ENCODE measurements around the gene TLDC2. TPM values are rescaled to one million over a fixed set of nuclear protein-coding genes. Genes with fewer than 3 reads are reported as not detected.
"Not testable (repeated sequence)": the region's sequence is repeated elsewhere in the genome, so short reads cannot be mapped to it uniquely, and the experiment has no call there.

Gene TLDC2
- total RNA-seq, 1 donor from 2014 or later, result under 0.01 TPM

DNA sequence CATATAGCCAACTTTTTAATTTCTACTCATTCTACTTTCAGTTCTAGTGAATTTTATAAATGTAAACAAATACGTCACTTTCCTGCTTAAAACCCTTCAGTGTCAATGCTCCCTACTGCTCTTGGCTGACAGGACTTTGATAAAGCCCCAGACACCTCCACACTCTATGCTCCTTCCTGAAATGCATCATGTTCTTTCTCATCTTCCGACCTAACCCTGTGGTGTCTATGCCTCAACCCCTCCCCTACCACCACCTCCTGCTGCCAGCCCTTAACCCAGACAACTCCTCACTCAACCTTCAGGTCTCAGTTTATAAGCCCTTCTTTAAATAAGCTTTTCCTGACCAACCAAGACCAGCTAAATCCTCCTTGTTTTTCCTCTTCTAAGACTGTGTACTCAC lies 19.1 kb downstream of the TLDC2 start:
- Histone ChIP-seq H3K27me3 (ENCODE audit: control insufficient read depth in 3 of 3, insufficient read depth in 3 of 3, low read length in 3 of 3) (no peaks in the 10 kb centered on the region), H3K36me3 (ENCODE audit: control insufficient read depth in 3 of 3, insufficient read depth in 3 of 3, low read length in 3 of 3) (peaks cover 36 to 52% (median 48%) of the 10 kb centered on the region in 3 donors), H3K4me1 (ENCODE audit: control insufficient read depth in 3 of 3, insufficient read depth in 3 of 3, low read length in 3 of 3) (no peaks in the 10 kb centered on the region), H3K4me3 (ENCODE audit: low read length in 3 of 3) (no peak overlapping the region), H3K27ac (ENCODE audit: low read depth, low read length) (no peak overlapping the region), H3K9me3 (ENCODE audit: control insufficient read depth in 3 of 3, low read length in 3 of 3) (no peaks in the 10 kb centered on the region), H3K9ac (ENCODE audit: low read depth in 1 of 3, low read length in 3 of 3) (no peak overlapping the region)

DNA sequence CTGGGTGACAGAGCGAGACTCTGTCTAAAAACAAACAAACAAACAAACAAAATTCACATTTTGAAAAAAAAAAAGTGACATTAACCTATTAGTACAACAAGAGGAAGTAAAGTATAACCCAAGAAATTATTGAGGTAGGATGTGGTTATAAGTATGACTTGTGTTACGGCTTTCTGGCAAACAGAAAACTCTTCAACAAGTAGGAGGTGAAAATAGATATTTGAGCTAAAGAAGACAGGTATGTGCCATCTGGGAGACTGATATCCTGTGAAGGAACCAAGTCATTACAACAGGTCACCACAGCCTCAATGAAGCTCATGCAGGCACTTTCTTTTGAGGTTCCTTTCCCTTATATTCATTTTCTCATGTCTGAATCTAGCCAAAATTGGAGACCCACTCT lies 28.8 kb downstream of the TLDC2 start:
- H3K9ac ChIP-seq (ENCODE audit: low read depth in 1 of 3, low read length in 3 of 3), result no peak overlapping the region
- no peaks in the 10 kb centered on the region for H3K9me3 ChIP-seq (ENCODE audit: control insufficient read depth in 3 of 3, low read length in 3 of 3)
- H3K27me3 ChIP-seq (ENCODE audit: control insufficient read depth in 3 of 3, insufficient read depth in 3 of 3, low read length in 3 of 3), result no peaks in the 10 kb centered on the region
- no peaks in the 10 kb centered on the region for H3K4me1 ChIP-seq (ENCODE audit: control insufficient read depth in 3 of 3, insufficient read depth in 3 of 3, low read length in 3 of 3)
- H3K36me3 ChIP-seq (ENCODE audit: control insufficient read depth in 3 of 3, insufficient read depth in 3 of 3, low read length in 3 of 3), result peaks cover 10 to 34% (median 15%) of the 10 kb centered on the region in 3 donors
- no peak overlapping the region for H3K4me3 ChIP-seq (ENCODE audit: low read length in 3 of 3)
- no peak overlapping the region for H3K27ac ChIP-seq (ENCODE audit: low read depth, low read length)

DNA sequence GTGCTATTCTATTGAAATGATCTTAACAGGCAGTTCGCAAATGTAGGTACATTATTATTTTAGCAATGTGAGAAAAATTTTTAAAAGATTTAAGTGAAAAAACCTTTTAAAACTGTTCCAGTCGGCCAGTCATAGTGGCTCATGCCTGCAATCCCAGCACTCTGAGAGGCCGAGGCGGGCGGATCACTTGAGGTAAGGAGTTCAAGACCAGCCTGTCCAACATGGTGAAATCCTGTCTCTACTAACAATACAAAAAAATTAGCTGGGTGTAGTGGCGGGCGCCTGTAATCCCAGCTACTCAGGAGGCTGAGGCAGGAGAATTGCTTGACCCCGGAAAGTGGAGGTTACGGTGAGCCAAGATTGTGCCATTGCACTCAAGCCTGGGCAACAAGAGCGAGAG lies 29.6 kb downstream of the TLDC2 start:
- not testable (repeated sequence) for H3K4me3 ChIP-seq (ENCODE audit: low read length in 3 of 3); H3K9ac ChIP-seq (ENCODE audit: low read depth in 1 of 3, low read length in 3 of 3); H3K27ac ChIP-seq (ENCODE audit: low read depth, low read length); H3K27me3 ChIP-seq (ENCODE audit: control insufficient read depth in 3 of 3, insufficient read depth in 3 of 3, low read length in 3 of 3); H3K4me1 ChIP-seq (ENCODE audit: control insufficient read depth in 3 of 3, insufficient read depth in 3 of 3, low read length in 3 of 3); H3K9me3 ChIP-seq (ENCODE audit: control insufficient read depth in 3 of 3, low read length in 3 of 3)
- peaks cover 11 to 35% (median 15%) of the 10 kb centered on the region in 3 donors for H3K36me3 ChIP-seq (ENCODE audit: control insufficient read depth in 3 of 3, insufficient read depth in 3 of 3, low read length in 3 of 3)

DNA sequence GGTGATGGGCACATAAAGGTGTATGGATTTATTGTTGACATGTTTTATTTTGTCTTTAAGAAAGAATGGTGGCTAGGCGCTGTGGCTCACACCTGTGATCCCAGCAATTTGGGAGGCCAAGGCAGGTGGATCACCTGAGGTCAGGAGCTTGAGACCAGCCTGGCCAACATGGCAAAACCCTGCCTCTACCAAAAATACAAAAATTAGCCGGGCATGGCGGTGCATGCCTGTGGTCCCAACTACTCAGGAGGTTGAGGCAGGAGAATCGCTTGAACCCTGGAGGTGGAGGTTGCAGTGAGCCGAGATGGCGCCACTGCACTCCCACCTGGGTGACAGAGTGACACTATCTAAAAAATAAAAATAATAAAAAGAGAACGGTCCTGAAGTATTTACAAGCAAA lies 30.1 kb downstream of the TLDC2 start:
- H3K4me3 ChIP-seq (ENCODE audit: low read length in 3 of 3); H3K9ac ChIP-seq (ENCODE audit: low read depth in 1 of 3, low read length in 3 of 3); H3K4me1 ChIP-seq (ENCODE audit: control insufficient read depth in 3 of 3, insufficient read depth in 3 of 3, low read length in 3 of 3); H3K27ac ChIP-seq (ENCODE audit: low read depth, low read length); H3K27me3 ChIP-seq (ENCODE audit: control insufficient read depth in 3 of 3, insufficient read depth in 3 of 3, low read length in 3 of 3); H3K9me3 ChIP-seq (ENCODE audit: control insufficient read depth in 3 of 3, low read length in 3 of 3): not testable (repeated sequence)
- peaks cover 10 to 36% (median 15%) of the 10 kb centered on the region in 3 donors for H3K36me3 ChIP-seq (ENCODE audit: control insufficient read depth in 3 of 3, insufficient read depth in 3 of 3, low read length in 3 of 3)

DNA sequence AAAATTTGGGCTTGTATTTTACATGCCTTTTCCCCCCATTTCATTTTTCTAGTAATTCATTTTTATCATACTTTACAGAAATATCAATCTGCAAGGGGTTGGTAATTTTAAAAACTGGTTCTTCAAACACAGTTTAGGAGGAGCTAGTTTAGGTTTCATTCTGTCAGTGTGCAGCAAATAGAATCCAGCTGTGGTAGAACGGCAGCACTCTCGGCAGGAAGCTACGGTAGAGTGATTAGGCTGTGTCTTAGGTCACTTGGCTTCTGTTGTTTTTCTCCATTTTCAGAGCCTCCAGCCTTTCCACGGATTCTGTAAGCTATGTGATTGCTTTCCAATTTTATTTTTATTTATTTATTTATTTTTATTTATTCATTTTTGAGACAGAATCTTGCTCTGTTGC lies 32.7 kb downstream of the TLDC2 start:
- no peak overlapping the region for H3K27ac ChIP-seq (ENCODE audit: low read depth, low read length)
- H3K4me3 ChIP-seq (ENCODE audit: low read length in 3 of 3), result no peak overlapping the region
- no peaks in the 10 kb centered on the region for H3K27me3 ChIP-seq (ENCODE audit: control insufficient read depth in 3 of 3, insufficient read depth in 3 of 3, low read length in 3 of 3)
- H3K9ac ChIP-seq (ENCODE audit: low read depth in 1 of 3, low read length in 3 of 3), result no peak overlapping the region
- peaks cover 4 to 39% (median 12%) of the 10 kb centered on the region in 3 donors for H3K36me3 ChIP-seq (ENCODE audit: control insufficient read depth in 3 of 3, insufficient read depth in 3 of 3, low read length in 3 of 3)
- no peaks in the 10 kb centered on the region for H3K4me1 ChIP-seq (ENCODE audit: control insufficient read depth in 3 of 3, insufficient read depth in 3 of 3, low read length in 3 of 3)
- no peaks in the 10 kb centered on the region for H3K9me3 ChIP-seq (ENCODE audit: control insufficient read depth in 3 of 3, low read length in 3 of 3)

DNA sequence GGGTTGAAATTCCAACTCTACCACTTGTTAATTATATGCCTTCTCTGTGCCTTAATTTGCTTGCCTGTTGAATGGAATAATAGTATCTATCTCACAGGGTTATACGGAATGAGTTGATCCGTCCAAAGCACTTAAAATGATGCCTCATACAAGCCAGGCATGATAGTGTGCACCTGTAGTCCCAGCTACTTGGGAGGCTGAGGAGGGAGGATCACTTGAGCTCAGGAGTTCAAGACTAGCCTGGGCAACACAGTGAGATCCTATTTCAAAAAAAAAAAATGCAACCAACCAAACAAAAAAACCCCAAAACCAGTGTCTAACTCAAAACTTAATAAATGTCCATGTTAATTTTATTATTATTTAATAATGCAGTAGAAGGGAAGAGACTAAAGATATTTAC lies 40.3 kb downstream of the TLDC2 start:
- peaks cover 9 to 34% (median 22%) of the 10 kb centered on the region in 3 donors for H3K36me3 ChIP-seq (ENCODE audit: control insufficient read depth in 3 of 3, insufficient read depth in 3 of 3, low read length in 3 of 3)
- no peak overlapping the region for H3K9ac ChIP-seq (ENCODE audit: low read depth in 1 of 3, low read length in 3 of 3)
- no peak overlapping the region for H3K4me3 ChIP-seq (ENCODE audit: low read length in 3 of 3)

DNA sequence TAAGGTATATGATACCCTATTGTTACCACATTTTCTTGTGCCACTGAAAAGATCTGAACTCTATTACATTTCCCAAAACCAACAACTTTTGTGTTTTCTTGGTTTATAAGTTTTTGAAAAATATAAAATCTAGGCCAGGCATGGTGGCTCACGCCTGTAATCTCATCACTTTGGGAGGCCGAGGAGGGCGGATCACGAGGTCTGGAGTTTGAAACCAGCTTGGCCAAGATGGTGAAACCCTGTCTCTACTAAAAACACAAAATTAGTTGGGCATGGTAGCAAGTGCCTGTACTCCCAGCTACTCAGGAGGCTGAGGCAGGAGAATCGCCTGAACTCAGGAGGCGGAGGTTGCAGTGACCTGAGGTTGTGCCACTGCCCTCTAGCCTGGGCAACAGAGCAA lies 41.3 kb downstream of the TLDC2 start:
- peaks cover 9 to 24% (median 14%) of the 10 kb centered on the region in 3 donors for H3K36me3 ChIP-seq (ENCODE audit: control insufficient read depth in 3 of 3, insufficient read depth in 3 of 3, low read length in 3 of 3)
- H3K4me3 ChIP-seq (ENCODE audit: low read length in 3 of 3), result no peak overlapping the region
- H3K27me3 ChIP-seq (ENCODE audit: control insufficient read depth in 3 of 3, insufficient read depth in 3 of 3, low read length in 3 of 3), result no peaks in the 10 kb centered on the region
- H3K9ac ChIP-seq (ENCODE audit: low read depth in 1 of 3, low read length in 3 of 3), result no peak overlapping the region
- H3K4me1 ChIP-seq (ENCODE audit: control insufficient read depth in 3 of 3, insufficient read depth in 3 of 3, low read length in 3 of 3), result no peaks in the 10 kb centered on the region
- no peak overlapping the region for H3K27ac ChIP-seq (ENCODE audit: low read depth, low read length)
- H3K9me3 ChIP-seq (ENCODE audit: control insufficient read depth in 3 of 3, low read length in 3 of 3), result no peaks in the 10 kb centered on the region

More for the DNA sequence above, 40.3 kb downstream of the TLDC2 start:
- Histone ChIP-seq H3K27me3 (ENCODE audit: control insufficient read depth in 3 of 3, insufficient read depth in 3 of 3, low read length in 3 of 3) (no peaks in the 10 kb centered on the region), H3K27ac (ENCODE audit: low read depth, low read length) (no peak overlapping the region), H3K4me1 (ENCODE audit: control insufficient read depth in 3 of 3, insufficient read depth in 3 of 3, low read length in 3 of 3) (no peaks in the 10 kb centered on the region), H3K9me3 (ENCODE audit: control insufficient read depth in 3 of 3, low read length in 3 of 3) (no peaks in the 10 kb centered on the region)

DNA sequence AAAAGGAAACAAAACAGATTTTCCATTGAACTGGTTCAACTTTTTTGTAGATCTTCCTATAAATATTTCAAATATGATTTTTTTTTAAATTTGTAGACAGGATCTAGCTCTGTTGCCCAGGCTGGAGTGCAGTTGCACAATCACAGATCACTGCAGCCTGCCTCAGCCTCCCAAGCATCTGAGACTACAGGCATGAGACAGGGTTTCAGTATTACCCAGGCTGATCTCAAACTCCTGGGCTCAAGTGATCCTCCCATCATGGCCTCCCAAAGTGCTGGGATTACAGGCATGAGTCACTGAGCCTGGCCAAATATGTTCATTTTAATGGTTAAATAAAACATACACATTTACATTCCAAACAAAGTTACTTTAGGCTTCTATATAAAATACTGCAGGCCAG lies 42.0 kb downstream of the TLDC2 start:
- Histone ChIP-seq H3K27ac (ENCODE audit: low read depth, low read length) (no peak overlapping the region), H3K9me3 (ENCODE audit: control insufficient read depth in 3 of 3, low read length in 3 of 3) (no peaks in the 10 kb centered on the region), H3K27me3 (ENCODE audit: control insufficient read depth in 3 of 3, insufficient read depth in 3 of 3, low read length in 3 of 3) (no peaks in the 10 kb centered on the region), H3K36me3 (ENCODE audit: control insufficient read depth in 3 of 3, insufficient read depth in 3 of 3, low read length in 3 of 3) (peaks cover 9 to 21% (median 14%) of the 10 kb centered on the region in 3 donors), H3K4me1 (ENCODE audit: control insufficient read depth in 3 of 3, insufficient read depth in 3 of 3, low read length in 3 of 3) (no peaks in the 10 kb centered on the region), H3K9ac (ENCODE audit: low read depth in 1 of 3, low read length in 3 of 3) (no peak overlapping the region), H3K4me3 (ENCODE audit: low read length in 3 of 3) (no peak overlapping the region)

DNA sequence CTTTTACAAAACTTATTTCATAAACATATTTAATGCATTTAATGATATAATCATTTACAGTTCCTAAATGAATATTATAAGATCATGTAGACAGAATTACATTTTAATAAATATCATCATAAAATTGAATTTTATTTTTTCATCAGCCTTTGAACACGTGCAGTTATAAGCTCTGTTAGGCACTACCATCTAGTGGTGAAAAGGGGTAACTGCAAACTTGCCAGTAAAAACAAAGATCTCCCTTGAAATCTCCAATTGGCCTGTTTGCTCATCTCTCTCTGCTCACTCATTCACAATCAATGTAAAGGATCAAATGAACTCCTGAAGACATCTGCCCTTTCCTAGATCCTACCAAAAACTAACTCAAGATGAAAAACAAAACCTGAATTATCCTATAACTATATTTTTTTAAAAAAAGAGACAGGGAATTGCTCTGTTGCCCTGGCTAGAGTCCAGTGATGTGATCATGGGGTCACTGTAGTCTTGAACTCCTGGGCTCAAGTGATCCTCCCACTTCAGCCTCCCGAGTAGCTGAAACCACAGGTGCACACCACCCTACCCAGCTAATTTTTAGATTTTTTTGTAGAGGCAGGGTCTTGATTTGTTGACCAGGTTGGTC lies 43.9 kb downstream of the TLDC2 start:
- no peaks in the 10 kb centered on the region for H3K4me1 ChIP-seq (ENCODE audit: control insufficient read depth in 3 of 3, insufficient read depth in 3 of 3, low read length in 3 of 3)
- no peak overlapping the region for H3K9ac ChIP-seq (ENCODE audit: low read depth in 1 of 3, low read length in 3 of 3)
- no peaks in the 10 kb centered on the region for H3K27me3 ChIP-seq (ENCODE audit: control insufficient read depth in 3 of 3, insufficient read depth in 3 of 3, low read length in 3 of 3)
- peaks cover 8 to 15% (median 10%) of the 10 kb centered on the region in 3 donors for H3K36me3 ChIP-seq (ENCODE audit: control insufficient read depth in 3 of 3, insufficient read depth in 3 of 3, low read length in 3 of 3)
- no peaks in the 10 kb centered on the region for H3K9me3 ChIP-seq (ENCODE audit: control insufficient read depth in 3 of 3, low read length in 3 of 3)
- no peak overlapping the region for H3K4me3 ChIP-seq (ENCODE audit: low read length in 3 of 3)
- H3K27ac ChIP-seq (ENCODE audit: low read depth, low read length), result no peak overlapping the region

DNA sequence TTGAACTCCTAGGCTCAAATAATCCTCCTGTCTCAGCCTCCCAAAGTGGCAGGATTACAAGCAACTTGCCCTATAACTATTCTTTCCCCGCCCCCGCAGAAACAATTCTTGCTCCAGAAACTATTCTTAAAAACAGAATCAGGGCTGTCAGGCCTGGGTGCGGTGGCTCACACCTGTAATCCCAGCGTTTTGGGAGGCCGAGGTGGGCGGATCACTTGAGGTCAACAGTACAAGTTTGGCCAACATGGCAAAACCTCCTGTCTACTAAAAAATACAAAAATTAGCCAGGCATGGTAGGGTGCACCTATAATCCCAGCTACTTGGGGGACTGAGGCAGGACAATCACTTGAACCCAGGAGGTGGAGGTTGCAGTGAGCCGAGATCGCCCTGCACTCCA lies 44.4 kb downstream of the TLDC2 start:
- Histone ChIP-seq H3K27me3 (ENCODE audit: control insufficient read depth in 3 of 3, insufficient read depth in 3 of 3, low read length in 3 of 3) (no peaks in the 10 kb centered on the region), H3K9ac (ENCODE audit: low read depth in 1 of 3, low read length in 3 of 3) (no peak overlapping the region), H3K4me1 (ENCODE audit: control insufficient read depth in 3 of 3, insufficient read depth in 3 of 3, low read length in 3 of 3) (no peaks in the 10 kb centered on the region), H3K36me3 (ENCODE audit: control insufficient read depth in 3 of 3, insufficient read depth in 3 of 3, low read length in 3 of 3) (peaks cover 3 to 13% (median 5%) of the 10 kb centered on the region in 3 donors), H3K9me3 (ENCODE audit: control insufficient read depth in 3 of 3, low read length in 3 of 3) (no peaks in the 10 kb centered on the region), H3K27ac (ENCODE audit: low read depth, low read length) (no peak overlapping the region), H3K4me3 (ENCODE audit: low read length in 3 of 3) (no peak overlapping the region)
